ENCODE data around the gene LIF. TPM values are rescaled to one million over a fixed set of nuclear protein-coding genes. Genes with fewer than 3 reads are reported as not detected.
A peak's percentile ranks its signal among the peaks of the same experiment; 100 is the strongest.

LIF gene
- total RNA-seq, 6 donors from 2014 or later, result 0.89 to 16.9 (median 3.8) TPM

- TF ChIP-seq POLR2A (IDR thresholded peaks at IDR 0.05) (no peak), POLR2AphosphoS5 (IDR thresholded peaks at IDR 0.05) (no peak), CTCF (IDR thresholded peaks at IDR 0.05) (no peak), EP300 (IDR thresholded peaks at IDR 0.05) (no peak)
- no peaks in the 10 kb centered on the region for H3K9me3 ChIP-seq
- H3K4me1 ChIP-seq, result peaks cover 17 to 28% (median 22%) of the 10 kb centered on the region in 4 donors
- no peaks in the 10 kb centered on the region for H3K36me3 ChIP-seq
- WGBS, 2 donors, result 41 to 51% methylated on average over 13 to 15 of the region's 15 CpGs
- DNase-seq (no peak), ATAC-seq (ENCODE audit: low FRiP score in 2 of 2) (no peak)
- H3K27ac ChIP-seq, result peak overlapping the region in 2 of 4 donors; percentile 44 to 70
- H3K27me3 ChIP-seq, result peaks cover 0 to 11% (median 0%) of the 10 kb centered on the region in 4 donors
- H3K4me3 ChIP-seq, result peak overlapping the region in 3 of 4 donors; percentile 46 to 58 (median 54)
Observed at GRCh38 chr22:30245181-30245984, 1.2 kb downstream of the LIF start.

GRCh38 chr22:30244641-30245040 lies 1.9 kb downstream of the LIF start:
- no peaks in the 10 kb centered on the region for H3K36me3 ChIP-seq
- WGBS, 2 donors, result 86 to 92% methylated on average over 5 of the region's 5 CpGs
- peaks cover 17 to 28% (median 22%) of the 10 kb centered on the region in 4 donors for H3K4me1 ChIP-seq
- H3K27ac ChIP-seq, result peak overlapping the region in 1 of 4 donors; percentile 2
- no peak overlapping the region for H3K4me3 ChIP-seq
- TF ChIP-seq CTCF (IDR thresholded peaks at IDR 0.05) (no peak), POLR2AphosphoS5 (IDR thresholded peaks at IDR 0.05) (no peak), EP300 (IDR thresholded peaks at IDR 0.05) (no peak), POLR2A (IDR thresholded peaks at IDR 0.05) (no peak)
- ATAC-seq (ENCODE audit: low FRiP score in 2 of 2) (no peak), DNase-seq (no peak)
- H3K9me3 ChIP-seq, result no peaks in the 10 kb centered on the region
- peaks cover 0 to 11% (median 0%) of the 10 kb centered on the region in 4 donors for H3K27me3 ChIP-seq

- peaks cover 15 to 26% (median 21%) of the 10 kb centered on the region in 4 donors for H3K4me1 ChIP-seq
- ATAC-seq (ENCODE audit: low FRiP score in 2 of 2) (no peak), DNase-seq (no peak)
- H3K4me3 ChIP-seq, result no peak overlapping the region
- no peaks in the 10 kb centered on the region for H3K36me3 ChIP-seq
- H3K27ac ChIP-seq, result no peak overlapping the region
- WGBS, 2 donors, result 89 to 92% methylated on average over 7 to 10 of the region's 10 CpGs
- H3K9me3 ChIP-seq, result no peaks in the 10 kb centered on the region
- no peak for TF ChIP-seq POLR2A (IDR thresholded peaks at IDR 0.05)
- no peak for TF ChIP-seq POLR2AphosphoS5 (IDR thresholded peaks at IDR 0.05)
- no peak for TF ChIP-seq EP300 (IDR thresholded peaks at IDR 0.05)
- TF ChIP-seq CTCF (IDR thresholded peaks at IDR 0.05), result no peak
- H3K27me3 ChIP-seq, result peaks cover 0 to 11% (median 0%) of the 10 kb centered on the region in 4 donors
Observed at GRCh38 chr22:30244066-30244465, 2.5 kb downstream of the LIF start.

GRCh38 chr22:30243661-30244060 lies 2.9 kb downstream of the LIF start:
- Histone ChIP-seq H3K4me3 (no peak overlapping the region), H3K27me3 (peaks cover 0 to 11% (median 0%) of the 10 kb centered on the region in 4 donors), H3K4me1 (peaks cover 16 to 22% (median 19%) of the 10 kb centered on the region in 4 donors), H3K9me3 (no peaks in the 10 kb centered on the region), H3K27ac (no peak overlapping the region), H3K36me3 (no peaks in the 10 kb centered on the region)
- WGBS, 2 donors, result 81 to 93% methylated on average over 11 to 22 of the region's 22 CpGs
- TF ChIP-seq POLR2A (IDR thresholded peaks at IDR 0.05) (no peak), POLR2AphosphoS5 (IDR thresholded peaks at IDR 0.05) (no peak), EP300 (IDR thresholded peaks at IDR 0.05) (no peak), CTCF (IDR thresholded peaks at IDR 0.05) (no peak)
- DNase-seq, result no peak
- ATAC-seq (ENCODE audit: low FRiP score in 2 of 2), result no peak

Data from upper lobe of left lung (tissue), 6 donors.